CD4-positive, alpha-beta T cell (primary cell): ENCODE data around the gene TNIK. TPM values are rescaled to one million over a fixed set of nuclear protein-coding genes. Genes with fewer than 3 reads are reported as not detected.

Experiments used
- ATAC-seq: fragments of 200-7000 bp; cut with Tn5 transposase; one replicate; pipeline ENCODE4 v1.10.0; 2022; ENCODE audit warnings: mild to moderate bottlenecking; ENCODE audit not compliant: poor library complexity
- CTCF ChIA-PET: fragments of 350-600 bp; sonication (Branson Sonifier 250); formaldehyde crosslinking; loops from one replicate; lab custom pipeline; 2021; ENCODE audit warnings: antibody characterized with exemption, inconsistent platforms; lab: Charles Lee
- POLR2A ChIA-PET: fragments of 350-600 bp; sonication (Branson Sonifier 250); formaldehyde crosslinking; loops from one replicate; lab custom pipeline; 2021; ENCODE audit warnings: antibody characterized with exemption, inconsistent platforms; lab: Charles Lee
- DNase-seq, 14 experiments: peaks; one replicate each; pipeline ENCODE4 v3.0.0-alpha.2; 2013 to 2020; ENCODE audit warnings: mixed read lengths in 2 of 14
- H3K27ac ChIP-seq, 2 donors: one replicate each; pipeline versions ENCODE4 v1.5.1 to v1.7.0; 2013; ENCODE audit warnings: low read length in 2 of 2, low read depth in 1 of 2, mild to moderate bottlenecking in 1 of 2
- H3K27me3 ChIP-seq, 2 experiments: 1 replicate in 1 of 2; 2 replicates in 1 of 2; pipeline versions ENCODE4 v1.6.1 to v1.7.0; 2013; ENCODE audit warnings: low read length in 2 of 2, control low read depth in 1 of 2, mild to moderate bottlenecking in 1 of 2, moderate library complexity in 1 of 2; ENCODE audit not compliant: insufficient read depth in 2 of 2, control insufficient read depth in 1 of 2
- H3K36me3 ChIP-seq: one replicate; pipeline ENCODE4 v1.6.1; 2013; ENCODE audit warnings: low read length, control low read depth; ENCODE audit not compliant: insufficient read depth
- H3K4me1 ChIP-seq: one replicate; pipeline ENCODE4 v1.6.1; 2013; ENCODE audit warnings: low read length, control low read depth; ENCODE audit not compliant: insufficient read depth
- H3K4me3 ChIP-seq: one replicate; pipeline ENCODE4 v1.5.1; 2013; ENCODE audit warnings: mild to moderate bottlenecking, low read length, moderate library complexity
- H3K9me3 ChIP-seq, 2 experiments: 1 replicate in 1 of 2; 2 replicates in 1 of 2; pipeline versions ENCODE4 v1.6.1 to v1.7.0; 2013; ENCODE audit warnings: low read length in 2 of 2, mild to moderate bottlenecking in 2 of 2, control low read depth in 1 of 2, moderate library complexity in 1 of 2; ENCODE audit not compliant: control insufficient read depth in 1 of 2, insufficient read depth in 1 of 2
- H3K27ac Mint-ChIP-seq: one replicate; pipeline ENCODE4 v1.8.0; 2020; ENCODE audit warnings: mixed read lengths
- H3K27me3 Mint-ChIP-seq: one replicate; pipeline ENCODE4 v1.8.0; 2021; ENCODE audit warnings: mixed read lengths
- H3K36me3 Mint-ChIP-seq: one replicate; pipeline ENCODE4 v1.8.0; 2021; ENCODE audit warnings: low read depth, mixed read lengths
- H3K4me1 Mint-ChIP-seq: one replicate; pipeline ENCODE4 v1.8.0; 2021; ENCODE audit warnings: low read depth, mixed read lengths
- H3K4me3 Mint-ChIP-seq: one replicate; pipeline ENCODE4 v1.8.0; 2020; ENCODE audit warnings: mild to moderate bottlenecking, mixed read lengths
- H3K9me3 Mint-ChIP-seq: one replicate; pipeline ENCODE4 v1.8.0; 2020; ENCODE audit warnings: mixed read lengths
- CTCF ChIP-seq: fragments of 200-600 bp; IDR thresholded peaks from one replicate; pipeline ENCODE4 v1.8.0; 2022; ENCODE audit warnings: antibody characterized with exemption, mild to moderate bottlenecking
- intact Hi-C, 2 experiments: fragments of 100-400 bp; cut with DNase I in 1 of 2; cut with micrococcal nuclease in 1 of 2; formaldehyde crosslinking; loops; one replicate each; pipeline versions ENCODE4 v1.15.1 to v1.9.0; 2023 to 2025; cut with DNase I, micrococcal nuclease
- total RNA-seq, 174 experiments: library from RNA in 2 of 174; stranded (reverse) in 2 of 174; gene quantifications; one replicate each; pipeline ENCODE4 v1.2.3 and lab custom pipeline; 2021 to 2026

The TNIK gene
- total RNA-seq, 2 experiments from 2014 or later = 71.0 to 78.3 TPM

GRCh38 chr3:171200052-171200749, 260.0 kb downstream of the TNIK start:
- Histone ChIP-seq H3K36me3 (peaks cover 8% of the 10 kb centered on the region), H3K27ac (no peak overlapping the region), H3K4me3 (no peak overlapping the region), H3K27me3 (no peaks in the 10 kb centered on the region), H3K9me3 (no peaks in the 10 kb centered on the region), H3K4me1 (no peaks in the 10 kb centered on the region)
- H3K27me3 Mint-ChIP-seq = no peaks in the 10 kb centered on the region
- CTCF ChIA-PET = no interaction called here
- POLR2A ChIA-PET = no interaction called here
- ATAC-seq (no peak), DNase-seq (no peak)
- no peak overlapping the region for H3K27ac Mint-ChIP-seq
- H3K4me1 Mint-ChIP-seq = peaks cover 28% of the 10 kb centered on the region
- no peak overlapping the region for H3K4me3 Mint-ChIP-seq
- H3K36me3 Mint-ChIP-seq = peaks cover 56% of the 10 kb centered on the region
- intact Hi-C loops = no loop called here
- no peak for TF ChIP-seq CTCF
- H3K9me3 Mint-ChIP-seq = peaks cover 2% of the 10 kb centered on the region

DNA sequence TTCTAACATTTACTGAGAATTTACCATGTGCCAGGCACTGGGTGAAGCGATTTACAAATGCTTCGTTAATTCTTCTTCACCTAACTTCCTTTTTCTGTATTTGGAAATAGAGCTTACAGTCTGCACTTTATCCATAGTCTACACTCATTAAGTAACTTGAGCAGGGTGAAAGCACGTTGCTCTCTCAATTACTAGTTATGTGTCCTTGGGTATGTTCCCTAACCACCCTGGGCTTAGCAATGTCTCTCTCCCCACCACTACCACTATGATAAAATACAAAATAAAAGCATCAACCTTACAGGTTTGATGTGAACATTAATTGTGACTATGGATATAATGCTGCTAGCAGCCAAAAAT, 260.8 kb downstream of the TNIK start:
- intact Hi-C loops = no loop called here
- Histone ChIP-seq H3K36me3 (peaks cover 7% of the 10 kb centered on the region), H3K4me3 (no peak overlapping the region), H3K4me1 (no peaks in the 10 kb centered on the region), H3K9me3 (no peaks in the 10 kb centered on the region), H3K27me3 (no peaks in the 10 kb centered on the region), H3K27ac (no peak overlapping the region)
- H3K4me1 Mint-ChIP-seq = peaks cover 24% of the 10 kb centered on the region
- peaks cover 2% of the 10 kb centered on the region for H3K9me3 Mint-ChIP-seq
- peaks cover 52% of the 10 kb centered on the region for H3K36me3 Mint-ChIP-seq
- ChIA-PET CTCF (no interaction called here), POLR2A (no interaction called here)
- DNase-seq (no peak), ATAC-seq (no peak)
- no peak overlapping the region for H3K27ac Mint-ChIP-seq
- no peak overlapping the region for H3K4me3 Mint-ChIP-seq
- H3K27me3 Mint-ChIP-seq = no peaks in the 10 kb centered on the region
- no peak for TF ChIP-seq CTCF

DNA sequence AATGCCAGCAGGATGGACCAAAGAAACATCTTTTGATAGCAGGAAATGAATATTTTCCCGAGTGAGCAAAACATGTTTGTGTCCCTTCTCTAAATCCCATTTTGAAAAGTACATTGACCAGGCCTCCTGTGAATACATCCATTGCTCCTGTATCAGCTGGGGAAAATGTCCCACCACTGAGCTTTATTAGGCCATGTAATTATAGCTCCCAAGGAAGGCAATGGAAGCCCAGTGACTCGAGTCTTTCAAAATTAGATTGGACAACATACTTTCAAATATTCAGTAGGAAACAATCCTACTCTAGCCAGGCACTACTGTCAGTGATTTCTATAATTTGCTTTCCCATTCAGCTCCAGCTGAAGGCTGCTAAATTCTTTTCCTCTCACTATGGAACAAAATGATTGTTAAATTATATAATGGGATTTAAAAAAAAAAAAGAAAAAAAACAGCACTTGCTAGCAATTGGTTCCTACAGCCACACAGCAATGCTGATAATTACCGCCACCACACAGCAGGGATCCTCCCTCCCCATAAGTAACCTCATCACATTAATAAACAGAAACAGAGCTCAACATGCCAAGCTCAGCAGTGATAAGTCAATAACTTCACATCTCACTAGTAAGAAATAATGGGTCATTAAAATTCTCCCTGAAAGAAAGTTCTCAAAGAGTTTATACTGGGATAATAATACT, 261.3 kb downstream of the TNIK start:
- H3K27ac ChIP-seq = no peak overlapping the region
- Mint-ChIP-seq H3K4me1 (peaks cover 24% of the 10 kb centered on the region), H3K27ac (no peak overlapping the region), H3K9me3 (peaks cover 2% of the 10 kb centered on the region), H3K36me3 (peaks cover 47% of the 10 kb centered on the region), H3K27me3 (no peaks in the 10 kb centered on the region), H3K4me3 (no peak overlapping the region)
- ChIA-PET CTCF (no interaction called here), POLR2A (no interaction called here)
- no peaks in the 10 kb centered on the region for H3K9me3 ChIP-seq
- ATAC-seq = no peak
- DNase-seq = no peak
- intact Hi-C loops = no loop called here
- H3K36me3 ChIP-seq = peaks cover 7% of the 10 kb centered on the region
- H3K4me3 ChIP-seq = no peak overlapping the region
- H3K27me3 ChIP-seq = no peaks in the 10 kb centered on the region
- H3K4me1 ChIP-seq = no peaks in the 10 kb centered on the region
- TF ChIP-seq CTCF = no peak
